SU-DHL-6 (cell line): ENCODE results near the gene PRRC2B.

Experiments used
- EZH2phosphoT487 ChIP-seq: fragments of 200-600 bp; sonication (generic), shearing (Covaris generic); conservative IDR thresholded peaks from 2 replicates; pipeline ENCODE4 v1.6.1; 2018; ENCODE audit warnings: mild to moderate bottlenecking, antibody characterized with exemption, low read length, moderate library complexity, mixed read lengths
- TF ChIP-seq, protein P1 (sequence below): fragments of 200-600 bp; sonication (generic); IDR thresholded peaks from one replicate; pipeline ENCODE4 v1.5.1; 2017; ENCODE audit warnings: antibody characterized with exemption, mild to moderate bottlenecking, low read length, moderate library complexity; ENCODE audit not compliant: insufficient read depth, poor library complexity, severe bottlenecking

DNA sequence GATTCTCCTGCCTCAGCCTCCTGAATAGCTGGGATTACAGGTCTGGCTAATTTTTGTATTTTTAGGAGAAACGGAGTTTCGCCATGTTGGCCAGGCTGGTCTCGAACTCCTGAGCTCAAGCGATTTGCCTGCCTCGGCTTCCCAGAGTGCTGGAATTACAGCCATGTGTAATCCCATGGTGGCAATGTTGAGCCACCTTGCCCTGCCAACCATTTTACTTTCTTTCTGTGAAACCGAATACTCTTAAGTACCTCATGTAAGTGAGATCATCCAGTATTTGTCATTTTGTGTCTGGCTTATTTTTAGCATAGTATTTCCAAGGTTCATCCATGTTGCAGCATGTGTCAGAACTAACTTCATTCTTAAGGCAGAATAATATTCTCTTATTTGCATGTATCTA is 8.2 kb downstream of the PRRC2B start:
- TF ChIP-seq, protein P1, sequence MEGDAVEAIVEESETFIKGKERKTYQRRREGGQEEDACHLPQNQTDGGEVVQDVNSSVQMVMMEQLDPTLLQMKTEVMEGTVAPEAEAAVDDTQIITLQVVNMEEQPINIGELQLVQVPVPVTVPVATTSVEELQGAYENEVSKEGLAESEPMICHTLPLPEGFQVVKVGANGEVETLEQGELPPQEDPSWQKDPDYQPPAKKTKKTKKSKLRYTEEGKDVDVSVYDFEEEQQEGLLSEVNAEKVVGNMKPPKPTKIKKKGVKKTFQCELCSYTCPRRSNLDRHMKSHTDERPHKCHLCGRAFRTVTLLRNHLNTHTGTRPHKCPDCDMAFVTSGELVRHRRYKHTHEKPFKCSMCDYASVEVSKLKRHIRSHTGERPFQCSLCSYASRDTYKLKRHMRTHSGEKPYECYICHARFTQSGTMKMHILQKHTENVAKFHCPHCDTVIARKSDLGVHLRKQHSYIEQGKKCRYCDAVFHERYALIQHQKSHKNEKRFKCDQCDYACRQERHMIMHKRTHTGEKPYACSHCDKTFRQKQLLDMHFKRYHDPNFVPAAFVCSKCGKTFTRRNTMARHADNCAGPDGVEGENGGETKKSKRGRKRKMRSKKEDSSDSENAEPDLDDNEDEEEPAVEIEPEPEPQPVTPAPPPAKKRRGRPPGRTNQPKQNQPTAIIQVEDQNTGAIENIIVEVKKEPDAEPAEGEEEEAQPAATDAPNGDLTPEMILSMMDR = no peak
- TF ChIP-seq EZH2phosphoT487 = no peak
